CD1c-positive myeloid dendritic cell (primary cell): ENCODE data around the gene C20orf204.
"Not testable (repeated sequence)": the region's sequence is repeated elsewhere in the genome, so short reads cannot be mapped to it uniquely, and the experiment has no call there.

ENCODE experiments used
- DNase-seq: peaks from one replicate; pipeline ENCODE4 v3.0.0-alpha.2; 2016; ENCODE audit errors: extremely low spot score

The C20orf204 gene

GRCh38 chr20:64083378-64083803 lies 47.4 kb downstream of the C20orf204 start:
- DNase-seq, result peak; percentile 77

DNA sequence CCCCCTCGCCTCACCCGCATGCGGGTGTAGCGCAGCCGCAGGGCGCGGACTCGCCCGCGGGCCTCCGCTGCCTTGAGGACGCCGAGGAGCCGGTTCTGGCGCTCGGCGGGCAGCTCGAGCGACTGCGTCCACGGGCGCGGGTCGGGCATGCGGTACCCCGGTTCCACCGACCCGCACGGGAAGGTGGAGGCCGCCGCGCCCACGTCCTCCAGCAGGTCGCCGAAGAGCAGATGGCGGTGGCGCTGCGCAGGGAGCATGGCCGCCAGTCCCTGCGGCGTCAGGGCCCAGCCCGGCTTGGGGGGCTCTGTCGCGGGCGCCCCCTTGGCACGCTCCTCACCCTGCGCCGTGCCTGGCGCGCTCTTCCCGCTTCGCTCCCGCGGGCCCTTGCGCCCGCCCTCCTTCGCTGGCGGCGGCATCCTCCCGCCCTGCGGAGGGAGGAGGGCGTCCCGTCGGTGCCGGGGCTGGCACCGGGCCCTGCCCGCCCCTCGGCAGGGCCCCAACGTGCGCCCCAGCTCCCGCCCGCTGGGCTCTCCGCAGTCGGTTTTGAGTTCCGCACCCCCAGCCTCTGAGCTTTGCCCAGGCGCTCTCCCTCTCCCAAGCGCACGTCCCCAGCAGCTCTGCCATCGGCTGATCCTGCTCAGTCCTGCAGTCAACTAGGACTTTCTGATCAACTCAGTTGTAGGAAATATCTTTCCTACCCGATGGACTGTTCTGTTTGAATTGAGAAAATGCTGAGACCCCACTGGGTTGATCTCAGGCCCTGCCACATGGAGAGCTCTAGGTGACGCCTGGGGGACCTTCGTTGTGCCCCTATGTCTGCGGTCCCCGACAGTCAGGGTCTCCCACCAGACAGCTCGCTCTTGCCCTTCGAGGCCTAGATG lies 48.1 kb downstream of the C20orf204 start, which contains the start of gene LKAAEAR1:
TSS of gene LKAAEAR1 (minus strand) at position 595 of the 881 bp plus-strand sequence. CDS start at position 416, 179 bp downstream.
- DNase-seq, result no peak

DNA sequence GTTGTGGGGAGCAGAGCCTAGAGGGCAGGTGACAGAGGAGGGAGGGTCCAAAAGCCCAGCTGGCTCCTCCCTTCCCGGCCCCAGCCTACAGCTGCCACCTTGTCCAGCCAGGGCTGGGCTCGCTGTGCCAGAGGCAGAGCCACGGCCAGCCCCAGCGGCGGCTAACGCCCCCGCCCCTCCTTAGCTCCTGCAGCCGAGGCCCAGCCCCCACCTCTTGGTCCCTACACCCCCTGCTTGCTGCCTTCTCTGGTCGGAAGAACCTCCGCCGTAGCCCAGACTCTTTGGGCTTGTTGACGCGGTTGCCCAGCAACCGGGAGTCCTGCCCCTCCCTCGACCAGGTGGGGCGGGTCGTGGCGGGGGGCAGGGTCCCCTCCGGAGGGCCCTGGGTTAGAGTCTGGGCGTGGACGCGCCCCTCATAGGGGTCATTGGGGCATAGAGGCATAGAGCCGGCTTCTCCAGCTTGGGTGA lies 48.7 kb downstream of the C20orf204 start:
- no peak for DNase-seq

DNA sequence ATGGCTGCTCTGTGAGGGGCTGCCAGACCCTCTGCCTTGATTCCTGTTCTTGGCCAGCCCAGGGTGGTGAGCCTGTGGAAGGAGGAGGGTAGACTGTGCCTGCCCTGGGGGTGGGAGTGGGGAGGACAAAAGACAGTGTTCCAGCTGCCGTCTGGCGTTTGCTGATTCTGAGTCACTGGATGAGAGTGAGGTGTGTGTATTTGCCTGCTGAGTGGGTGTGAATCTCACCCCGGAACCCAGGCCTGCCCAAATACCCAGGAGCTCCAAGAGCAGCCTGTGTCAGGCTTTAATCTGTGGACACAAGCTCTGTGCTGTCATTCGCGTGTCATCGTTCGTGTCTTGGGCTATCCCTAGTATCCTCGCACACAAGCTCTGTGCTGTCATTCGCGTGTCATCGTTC lies 50.8 kb downstream of the C20orf204 start:
- DNase-seq, result no peak

DNA sequence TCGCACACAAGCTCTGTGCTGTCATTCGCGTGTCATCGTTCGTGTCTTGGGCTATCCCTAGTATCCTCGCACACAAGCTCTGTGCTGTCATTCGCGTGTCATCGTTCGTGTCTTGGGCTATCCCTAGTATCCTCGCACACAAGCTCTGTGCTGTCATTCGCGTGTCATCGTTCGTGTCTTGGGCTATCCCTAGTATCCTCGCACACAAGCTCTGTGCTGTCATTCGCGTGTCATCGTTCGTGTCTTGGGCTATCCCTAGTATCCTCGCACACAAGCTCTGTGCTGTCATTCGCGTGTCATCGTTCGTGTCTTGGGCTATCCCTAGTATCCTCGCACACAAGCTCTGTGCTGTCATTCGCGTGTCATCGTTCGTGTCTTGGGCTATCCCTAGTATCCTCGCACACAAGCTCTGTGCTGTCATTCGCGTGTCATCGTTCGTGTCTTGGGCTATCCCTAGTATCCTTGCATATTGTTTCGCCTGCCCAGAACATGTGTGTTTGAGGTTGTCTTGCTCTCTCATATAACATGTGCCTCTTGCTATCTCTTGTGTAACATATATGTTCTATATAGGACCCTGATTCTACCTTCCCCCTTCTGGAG lies 51.3 kb downstream of the C20orf204 start:
- not testable (repeated sequence) for DNase-seq

DNA sequence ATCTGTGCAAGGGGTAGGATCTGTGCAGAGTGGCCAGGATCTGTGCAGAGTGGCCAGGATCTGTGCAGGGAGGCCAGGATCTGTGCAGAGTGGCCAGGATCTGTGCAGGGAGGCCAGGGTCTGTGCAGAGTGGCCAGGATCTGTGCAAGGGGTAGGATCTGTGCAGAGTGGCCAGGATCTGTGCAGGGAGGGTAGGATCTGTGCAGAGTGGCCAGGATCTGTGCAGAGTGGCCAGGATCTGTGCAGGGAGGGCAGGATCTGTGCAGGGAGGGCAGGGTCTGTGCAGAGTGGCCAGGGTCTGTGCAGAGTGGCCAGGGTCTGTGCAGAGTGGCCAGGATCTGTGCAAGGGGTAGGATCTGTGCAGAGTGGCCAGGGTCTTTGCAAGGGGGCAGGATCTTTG lies 52.6 kb downstream of the C20orf204 start:
- DNase-seq, result not testable (repeated sequence)
